CD4-positive, alpha-beta T cell treated with Interleukin-1 beta for 1 hour (primary cell): ENCODE results near the gene ADCYAP1R1.
A peak's percentile ranks its signal among the peaks of the same experiment; 100 is the strongest.

Experiments
- DNase-seq, 2 donors: peaks; one replicate each; pipeline ENCODE4 v3.0.0-alpha.2; 2020 to 2022

The ADCYAP1R1 gene

GRCh38 chr7:31051598-31052486 is at the start of gene ADCYAP1R1:
TSS of gene ADCYAP1R1 (plus strand) at chr7:31052308. CDS start at chr7:31063265, 10,957 bp downstream.
- no peak for DNase-seq

- no peak for DNase-seq
These were observed 49.0 kb upstream of the ADCYAP1R1 start for GRCh38 chr7:31003097-31003496.

- no peak for DNase-seq
These were observed 48.4 kb upstream of the ADCYAP1R1 start for GRCh38 chr7:31003721-31004120.

GRCh38 chr7:31004393-31004792 is 47.7 kb upstream of the ADCYAP1R1 start:
- DNase-seq, result no peak

DNA sequence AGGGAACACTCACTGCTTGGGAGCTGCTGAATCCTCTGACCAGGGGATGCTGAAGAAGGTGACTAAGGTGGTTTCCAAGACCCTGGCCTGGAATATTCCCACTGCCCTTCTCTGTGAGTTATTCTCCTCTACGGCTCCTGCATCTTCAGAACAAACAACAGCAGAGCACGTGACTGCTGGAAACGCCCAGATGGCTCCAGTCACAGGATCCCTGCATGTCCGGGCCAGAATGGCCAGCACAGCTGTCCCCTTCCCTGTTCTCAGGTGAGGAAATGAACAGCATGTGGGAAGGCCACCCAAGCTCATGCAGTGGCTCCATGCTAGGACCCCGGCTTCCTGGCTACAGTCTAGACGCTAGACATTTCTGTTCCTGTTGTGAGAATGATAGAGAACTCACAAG is 45.3 kb upstream of the ADCYAP1R1 start:
- DNase-seq, result no peak

DNA sequence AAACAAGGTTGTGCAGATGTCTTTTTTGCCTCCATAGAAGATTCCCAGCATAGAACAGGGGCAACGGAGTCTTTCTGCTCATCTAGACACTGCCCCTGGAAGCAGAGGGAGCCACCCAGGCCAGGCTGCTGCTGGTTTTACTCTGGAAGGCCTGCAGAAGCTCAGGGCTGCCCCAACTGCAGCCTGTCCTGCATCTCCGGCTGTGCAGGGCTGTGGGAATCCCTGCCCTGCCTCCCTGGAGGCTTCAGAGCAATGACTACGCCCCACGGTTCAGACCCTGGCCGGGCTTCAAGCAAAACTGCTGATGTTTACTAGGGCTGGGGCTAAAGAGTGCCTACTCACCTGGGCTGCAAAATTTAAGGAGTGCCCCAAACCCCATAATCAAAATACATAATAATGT is 44.5 kb upstream of the ADCYAP1R1 start:
- no peak for DNase-seq

DNA sequence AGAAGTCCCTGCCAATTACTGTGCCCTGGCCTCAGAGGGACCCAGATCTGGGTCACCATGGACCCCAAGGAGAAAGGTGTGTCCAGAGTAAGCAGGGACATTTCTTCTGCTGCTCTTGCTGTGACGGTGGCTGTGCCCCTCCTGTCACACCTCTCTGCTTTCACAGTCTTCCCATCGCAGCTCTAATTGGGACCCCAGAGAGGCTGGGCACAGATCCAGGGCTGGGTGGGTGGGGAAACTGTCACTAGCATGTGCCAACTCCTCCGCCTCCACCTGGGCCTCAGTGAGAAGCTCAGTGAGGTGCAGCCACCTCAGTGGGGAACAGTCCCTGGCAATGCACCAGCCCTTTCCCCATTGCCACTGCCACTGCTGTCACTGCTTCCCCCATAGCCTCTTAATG is 37.3 kb upstream of the ADCYAP1R1 start:
- no peak for DNase-seq

- peak in 1 of 2 donors; percentile 20 for DNase-seq
These were observed 35.0 kb upstream of the ADCYAP1R1 start for GRCh38 chr7:31017032-31017675.

- no peak for DNase-seq
These were observed 34.4 kb upstream of the ADCYAP1R1 start for GRCh38 chr7:31017721-31018120.

GRCh38 chr7:31019509-31019908 is 32.6 kb upstream of the ADCYAP1R1 start:
- no peak for DNase-seq

DNA sequence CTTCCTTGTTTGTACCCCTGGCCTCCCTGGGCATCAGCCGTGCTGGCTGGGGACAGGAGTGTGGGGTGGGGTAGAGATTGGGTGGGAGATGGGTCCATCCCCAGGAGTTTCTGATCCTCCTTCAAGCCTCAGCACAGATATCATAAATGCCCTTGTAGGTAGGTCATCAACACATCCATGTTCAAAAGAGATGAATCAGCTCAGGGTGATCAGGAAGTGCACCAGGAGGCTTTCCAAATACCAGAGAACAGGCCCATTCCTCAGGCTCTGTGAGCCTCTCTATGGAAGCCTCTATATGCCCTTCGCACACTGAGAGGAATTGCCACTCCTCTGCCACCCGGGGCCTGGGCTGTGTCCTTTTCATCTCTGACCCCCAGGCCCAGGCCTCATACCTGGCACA is 31.9 kb upstream of the ADCYAP1R1 start:
- DNase-seq, result no peak

- DNase-seq, result no peak
These were observed 31.5 kb upstream of the ADCYAP1R1 start for GRCh38 chr7:31020652-31021051.

DNA sequence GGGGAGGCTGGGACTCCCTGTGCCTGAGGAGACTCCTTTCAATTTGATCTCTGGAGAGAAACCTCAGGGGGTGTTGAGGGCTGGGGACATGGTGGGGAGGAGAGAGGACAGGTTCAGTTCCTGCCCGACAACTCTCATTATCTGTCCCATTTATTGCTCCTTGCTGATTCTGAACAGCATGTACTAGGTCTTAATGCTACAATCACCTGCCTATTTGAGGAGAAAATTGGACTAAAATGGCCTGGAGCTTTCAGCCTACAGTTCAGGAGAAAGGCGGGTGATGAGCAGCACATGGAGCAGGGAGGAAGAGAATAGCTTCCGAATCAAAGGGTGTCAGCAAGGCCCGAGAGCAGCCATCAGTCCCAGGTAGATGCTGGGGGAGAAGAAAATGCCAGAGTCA is 30.0 kb upstream of the ADCYAP1R1 start:
- no peak for DNase-seq

DNA sequence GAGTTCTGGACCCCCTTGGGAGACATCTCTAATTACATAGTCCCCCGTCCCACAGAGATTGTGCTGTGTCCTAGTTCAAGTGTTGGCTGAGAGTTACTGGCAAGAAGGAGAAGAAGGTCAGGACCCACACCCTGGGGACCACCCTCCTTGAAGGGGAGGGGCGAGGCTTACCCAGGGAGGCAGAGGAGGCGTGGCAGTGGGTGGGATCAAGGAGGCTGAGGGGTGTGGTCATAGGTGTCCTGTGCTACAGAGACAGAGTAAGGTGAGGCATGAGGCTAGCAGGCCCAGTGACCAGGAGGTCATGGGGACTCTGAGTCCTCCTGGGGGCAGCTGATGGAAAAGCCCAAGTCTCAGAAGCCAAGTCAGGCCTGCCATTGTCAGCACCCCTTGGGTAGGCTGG is 29.4 kb upstream of the ADCYAP1R1 start:
- no peak for DNase-seq

DNA sequence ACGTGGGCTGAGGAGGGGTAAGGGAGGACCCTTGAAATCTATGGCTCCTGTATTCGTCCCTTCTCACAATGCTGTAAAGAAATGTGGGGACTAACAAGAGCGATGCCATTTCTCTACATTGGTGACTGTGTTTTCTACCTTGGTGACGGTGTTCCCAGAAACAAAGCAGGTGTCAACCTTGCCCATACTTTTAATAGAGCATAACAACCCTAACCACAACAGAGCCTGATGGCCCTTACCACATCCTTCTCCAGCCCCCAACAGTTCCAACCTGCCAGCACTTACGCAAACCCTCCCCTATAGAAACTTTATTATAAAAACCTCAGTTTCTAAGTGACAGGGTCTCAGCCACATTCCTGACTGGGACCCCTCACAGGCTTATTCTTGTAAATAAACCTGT is 28.2 kb upstream of the ADCYAP1R1 start:
- peak; percentile 13 to 15 for DNase-seq

- no peak for DNase-seq
These were observed 24.7 kb upstream of the ADCYAP1R1 start for GRCh38 chr7:31027161-31027965.

- no peak for DNase-seq
These were observed 24.1 kb upstream of the ADCYAP1R1 start for GRCh38 chr7:31028006-31028405.

- DNase-seq, result no peak
These were observed 23.6 kb upstream of the ADCYAP1R1 start for GRCh38 chr7:31028417-31028992.

GRCh38 chr7:31029251-31030042 is 22.7 kb upstream of the ADCYAP1R1 start:
- DNase-seq, result no peak

DNA sequence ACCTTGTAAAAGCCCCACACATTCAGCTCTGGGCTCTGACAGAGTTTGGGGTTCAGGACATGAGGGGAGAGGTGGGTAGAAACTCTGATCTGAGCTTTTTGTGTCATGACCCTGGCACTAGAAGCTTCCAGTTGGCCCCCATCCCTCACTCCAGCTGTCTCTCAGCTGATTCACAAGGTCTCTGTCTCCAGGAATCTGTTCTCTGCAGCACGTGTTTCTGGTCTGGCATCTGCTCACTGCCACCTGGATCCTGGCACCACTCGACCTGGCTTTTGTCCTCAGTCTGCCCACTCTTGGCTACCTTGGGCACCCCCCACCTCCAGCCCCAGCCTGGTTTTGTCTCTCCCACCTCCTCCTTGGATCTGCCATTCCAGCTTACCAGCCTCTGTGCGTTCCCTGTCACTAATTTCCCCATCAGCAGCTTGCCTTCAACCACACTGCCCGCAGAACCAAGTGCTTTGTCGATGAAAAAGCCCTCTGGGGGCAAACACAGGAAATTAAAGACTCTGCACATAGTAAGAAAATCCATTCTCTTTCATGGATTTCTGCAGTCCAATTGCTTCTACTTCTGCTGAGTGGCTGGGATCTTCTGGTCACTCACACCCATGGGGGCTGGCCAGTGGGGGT is 18.3 kb upstream of the ADCYAP1R1 start:
- DNase-seq, result no peak

GRCh38 chr7:31036924-31037323 is 15.2 kb upstream of the ADCYAP1R1 start:
- no peak for DNase-seq

DNA sequence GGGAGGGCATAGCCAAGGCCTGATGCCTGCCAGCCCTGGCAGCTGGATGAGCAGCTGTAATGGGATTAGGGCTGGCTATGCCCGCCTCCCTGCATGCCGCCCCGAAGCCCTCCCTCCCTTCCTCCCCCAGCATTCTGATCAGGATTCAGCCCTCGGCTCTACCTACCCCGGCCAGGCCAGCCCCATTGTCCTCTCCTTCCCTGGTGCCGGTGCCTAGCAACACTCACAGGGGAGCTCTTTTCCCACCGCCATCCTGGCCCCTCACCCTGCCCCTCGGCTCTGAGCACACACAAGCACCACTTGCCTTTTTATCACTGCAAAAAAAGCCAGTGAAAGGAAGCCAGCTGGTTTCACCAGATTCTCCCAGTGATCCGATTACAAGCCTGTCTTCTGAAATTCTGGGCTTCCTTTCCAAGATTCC is 9.0 kb upstream of the ADCYAP1R1 start:
- DNase-seq, result no peak
